Measurements from ENCODE around the gene NSMCE4A.

The NSMCE4A gene

DNA sequence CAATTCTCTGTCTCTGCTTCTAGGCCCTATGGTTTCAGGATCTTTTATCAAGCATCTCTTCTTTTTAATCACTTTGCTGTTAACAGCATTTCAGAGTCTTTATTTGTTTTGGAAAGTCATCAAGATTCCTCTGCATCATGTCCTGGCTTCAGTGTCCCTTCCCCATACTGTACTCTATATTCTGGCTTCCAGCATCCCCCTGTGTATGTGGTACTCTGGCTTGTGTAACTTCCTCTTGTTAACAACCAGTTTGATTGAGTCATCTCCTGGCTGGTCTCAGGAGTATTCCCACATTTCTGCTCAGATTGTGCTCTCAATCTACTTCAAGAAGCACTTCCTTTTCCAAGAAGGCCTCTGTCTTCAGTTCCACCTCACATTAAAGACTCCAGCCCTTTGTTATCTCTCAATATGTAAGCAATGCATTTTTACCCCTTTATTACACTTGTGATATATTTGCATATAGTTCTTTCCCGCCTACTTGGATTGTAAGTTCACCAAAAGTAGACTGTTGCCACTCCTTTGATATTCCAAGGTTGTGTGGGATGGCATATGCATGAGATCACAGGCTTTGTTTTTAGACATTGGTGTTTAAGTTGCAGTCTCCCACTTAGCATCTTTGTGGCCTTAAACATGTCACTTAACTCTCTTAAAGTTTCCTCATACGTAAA lies 32.1 kb downstream of the NSMCE4A start:
- H3K4me3 ChIP-seq (ENCODE audit: low read depth in 1 of 2, low read length in 2 of 2) = no peak overlapping the region
- no peaks in the 10 kb centered on the region for H3K36me3 ChIP-seq (ENCODE audit: insufficient read depth, low read length)
- H3K9me3 ChIP-seq (ENCODE audit: insufficient read depth, low read length, severe bottlenecking) = no peaks in the 10 kb centered on the region
- DNase-seq (no peak), ATAC-seq (ENCODE audit: insufficient read depth, low read depth) (no peak)
- no peak overlapping the region for H2AFZ ChIP-seq (ENCODE audit: low read depth, low read length)
- no peak overlapping the region for H3K4me2 ChIP-seq (ENCODE audit: insufficient read depth, low read length)
- H3K9ac ChIP-seq (ENCODE audit: low read depth, low read length) = no peak overlapping the region
- TF ChIP-seq CTCF (IDR thresholded peaks at IDR 0.05; ENCODE audit: borderline replicate concordance, extremely low read depth, low read length, poor library complexity, severe bottlenecking) (no peak), EZH2 (IDR thresholded peaks at IDR 0.05; ENCODE audit: borderline replicate concordance, low read depth, low read length, severe bottlenecking) (no peak)
- H3K27ac ChIP-seq (ENCODE audit: low read length) = no peak overlapping the region
- H4K20me1 ChIP-seq (ENCODE audit: insufficient read depth, low read length) = no peaks in the 10 kb centered on the region
- H3K4me1 ChIP-seq (ENCODE audit: insufficient read depth, low read length) = no peaks in the 10 kb centered on the region
- no peaks in the 10 kb centered on the region for H3K79me2 ChIP-seq (ENCODE audit: insufficient read depth, low read length)
- no peaks in the 10 kb centered on the region for H3K27me3 ChIP-seq (ENCODE audit: insufficient read depth, low read length, poor library complexity)

DNA sequence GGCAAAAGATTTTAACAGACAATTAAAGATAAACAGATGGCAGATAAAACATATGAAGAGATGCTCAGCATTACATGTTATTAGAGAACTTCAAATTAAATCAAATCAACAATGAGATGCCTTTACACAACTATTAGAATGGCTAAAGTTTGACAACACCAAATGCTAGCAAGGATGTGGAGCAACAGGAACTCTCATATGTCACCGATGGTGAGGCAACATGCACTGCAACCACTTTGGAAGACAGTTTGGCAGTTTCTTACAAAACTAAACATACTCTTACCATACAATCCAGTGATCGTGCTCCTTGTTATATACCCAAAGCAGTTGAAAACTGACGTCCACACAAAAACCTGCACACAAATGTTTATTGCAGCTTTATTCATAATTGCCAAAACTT lies 33.5 kb downstream of the NSMCE4A start:
- ATAC-seq (ENCODE audit: insufficient read depth, low read depth) (no peak), DNase-seq (no peak)
- Histone ChIP-seq H3K4me2 (ENCODE audit: insufficient read depth, low read length) (no peak overlapping the region), H3K9me3 (ENCODE audit: insufficient read depth, low read length, severe bottlenecking) (no peaks in the 10 kb centered on the region), H3K9ac (ENCODE audit: low read depth, low read length) (no peak overlapping the region), H3K27ac (ENCODE audit: low read length) (no peak overlapping the region), H3K27me3 (ENCODE audit: insufficient read depth, low read length, poor library complexity) (no peaks in the 10 kb centered on the region), H3K79me2 (ENCODE audit: insufficient read depth, low read length) (no peaks in the 10 kb centered on the region), H3K4me1 (ENCODE audit: insufficient read depth, low read length) (no peaks in the 10 kb centered on the region), H4K20me1 (ENCODE audit: insufficient read depth, low read length) (no peaks in the 10 kb centered on the region), H2AFZ (ENCODE audit: low read depth, low read length) (no peak overlapping the region), H3K4me3 (ENCODE audit: low read depth in 1 of 2, low read length in 2 of 2) (no peak overlapping the region), H3K36me3 (ENCODE audit: insufficient read depth, low read length) (no peaks in the 10 kb centered on the region)
- TF ChIP-seq EZH2 (IDR thresholded peaks at IDR 0.05; ENCODE audit: borderline replicate concordance, low read depth, low read length, severe bottlenecking) (no peak), CTCF (IDR thresholded peaks at IDR 0.05; ENCODE audit: borderline replicate concordance, extremely low read depth, low read length, poor library complexity, severe bottlenecking) (no peak)

DNA sequence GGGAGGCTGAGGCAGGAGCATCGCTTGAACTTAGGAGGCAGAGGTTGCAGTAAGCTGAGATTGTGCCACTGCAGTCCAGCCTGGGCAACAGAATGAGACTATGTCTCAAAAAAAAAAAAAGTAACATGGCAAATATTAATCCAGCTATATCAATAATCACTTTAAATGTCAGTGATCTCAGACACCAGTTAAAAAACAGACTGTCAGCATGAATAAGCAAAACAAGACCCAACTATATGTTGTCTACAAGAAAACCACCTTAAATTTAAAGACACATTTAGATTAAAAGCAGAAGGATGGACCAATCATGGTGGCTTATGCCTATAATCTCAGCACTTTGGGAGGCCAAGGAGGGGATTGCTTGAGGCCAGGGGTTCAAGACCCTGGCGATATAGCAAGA lies 38.7 kb downstream of the NSMCE4A start:
- TF ChIP-seq CTCF (IDR thresholded peaks at IDR 0.05; ENCODE audit: borderline replicate concordance, extremely low read depth, low read length, poor library complexity, severe bottlenecking) (no peak), EZH2 (IDR thresholded peaks at IDR 0.05; ENCODE audit: borderline replicate concordance, low read depth, low read length, severe bottlenecking) (no peak)
- Histone ChIP-seq H4K20me1 (ENCODE audit: insufficient read depth, low read length) (no peaks in the 10 kb centered on the region), H3K4me1 (ENCODE audit: insufficient read depth, low read length) (no peaks in the 10 kb centered on the region), H3K4me2 (ENCODE audit: insufficient read depth, low read length) (no peak overlapping the region), H3K9ac (ENCODE audit: low read depth, low read length) (no peak overlapping the region), H3K36me3 (ENCODE audit: insufficient read depth, low read length) (no peaks in the 10 kb centered on the region), H3K4me3 (ENCODE audit: low read depth in 1 of 2, low read length in 2 of 2) (no peak overlapping the region), H3K27me3 (ENCODE audit: insufficient read depth, low read length, poor library complexity) (no peaks in the 10 kb centered on the region), H3K9me3 (ENCODE audit: insufficient read depth, low read length, severe bottlenecking) (no peaks in the 10 kb centered on the region), H2AFZ (ENCODE audit: low read depth, low read length) (no peak overlapping the region), H3K79me2 (ENCODE audit: insufficient read depth, low read length) (no peaks in the 10 kb centered on the region), H3K27ac (ENCODE audit: low read length) (no peak overlapping the region)
- ATAC-seq (ENCODE audit: insufficient read depth, low read depth) = no peak
- no peak for DNase-seq

Data from DND-41 (cell line).